HG03159 (cell line): ENCODE data around the gene TBL1X.

Experiments
- ATAC-seq: cut with Tn5 transposase; IDR thresholded peaks from one replicate; pipeline ENCODE4 v1.9.1; 2021; ENCODE audit warnings: mild to moderate bottlenecking, moderate library complexity; ENCODE audit not compliant: unreplicated experiment

Gene TBL1X

DNA sequence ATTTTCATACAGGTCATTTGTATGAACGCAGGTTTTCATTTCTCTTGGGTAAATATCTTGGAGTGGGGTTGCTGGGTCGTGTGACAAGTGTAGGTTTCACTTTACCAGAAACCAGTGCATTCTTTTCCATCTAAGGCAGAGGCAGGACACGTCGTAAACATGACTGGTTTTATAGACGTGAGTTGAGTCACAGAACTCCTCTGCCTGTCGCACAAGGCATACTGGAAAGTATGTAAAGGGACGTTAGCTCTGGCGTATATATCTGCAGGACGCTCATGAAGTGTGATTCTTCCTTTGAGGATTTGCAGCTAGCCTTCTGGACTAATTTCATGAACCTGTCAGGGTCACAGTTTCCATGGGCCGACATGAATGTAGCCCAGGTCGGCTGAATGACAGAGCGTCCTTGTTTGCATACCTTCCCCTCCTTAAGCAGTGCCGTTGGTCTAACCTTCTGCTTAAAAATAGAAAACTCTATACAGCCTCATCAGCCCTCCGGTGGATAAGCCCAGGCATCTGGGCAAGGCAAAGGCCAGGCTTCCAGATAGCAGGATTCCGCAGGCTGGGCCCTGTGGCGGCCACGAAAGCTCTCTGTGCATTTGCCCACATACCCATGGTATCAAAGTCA is 194.8 kb downstream of the TBL1X start:
- no peak for ATAC-seq

- no peak for ATAC-seq
Observed at GRCh38 chrX:9662148-9662547, 197.3 kb downstream of the TBL1X start.

DNA sequence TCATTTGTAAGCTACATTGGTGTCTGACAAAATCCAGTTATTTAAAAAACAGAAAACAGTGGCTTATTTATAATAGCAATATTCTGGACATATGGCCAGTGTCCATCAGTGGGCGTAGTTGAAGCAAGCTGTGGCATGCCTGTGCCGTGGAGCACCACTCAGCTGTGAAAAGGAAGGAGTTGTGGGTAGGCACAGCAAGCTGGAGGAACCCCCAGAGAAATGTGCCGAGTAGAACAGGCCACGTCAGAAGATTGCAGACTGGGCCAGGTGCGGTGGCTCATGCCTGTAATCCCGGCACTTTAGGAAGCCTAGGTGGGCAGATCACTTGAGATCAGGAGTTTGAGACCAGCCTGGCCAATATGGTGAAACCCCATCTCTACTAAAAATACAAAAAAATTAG is 198.4 kb downstream of the TBL1X start:
- ATAC-seq = no peak

DNA sequence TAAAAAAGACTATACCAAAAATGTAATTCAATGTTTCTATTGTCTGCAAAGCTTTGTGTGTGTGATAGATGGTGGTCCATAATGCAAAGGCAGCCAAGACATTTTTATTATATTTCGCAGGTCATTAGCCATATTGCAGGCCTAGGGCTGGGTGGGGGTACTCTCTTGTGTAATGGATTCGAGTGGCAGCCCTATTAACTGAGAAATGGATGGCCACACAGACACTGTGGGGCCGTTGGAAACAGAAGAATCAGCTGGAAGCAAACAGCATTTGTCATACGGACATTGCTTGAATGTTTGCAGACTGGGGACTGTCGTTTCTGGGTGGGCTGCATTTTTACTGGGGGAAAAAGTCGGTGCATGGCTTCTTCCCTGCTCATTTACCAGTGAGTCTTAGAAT is 199.4 kb downstream of the TBL1X start:
- no peak for ATAC-seq

- no peak for ATAC-seq
Observed at GRCh38 chrX:9665113-9665512, 200.3 kb downstream of the TBL1X start.

GRCh38 chrX:9668537-9668936 is 203.7 kb downstream of the TBL1X start:
- ATAC-seq = no peak

- no peak for ATAC-seq
Observed at GRCh38 chrX:9670136-9670814, 205.4 kb downstream of the TBL1X start.

GRCh38 chrX:9671998-9672397 is 207.1 kb downstream of the TBL1X start:
- ATAC-seq = peak; percentile 57

DNA sequence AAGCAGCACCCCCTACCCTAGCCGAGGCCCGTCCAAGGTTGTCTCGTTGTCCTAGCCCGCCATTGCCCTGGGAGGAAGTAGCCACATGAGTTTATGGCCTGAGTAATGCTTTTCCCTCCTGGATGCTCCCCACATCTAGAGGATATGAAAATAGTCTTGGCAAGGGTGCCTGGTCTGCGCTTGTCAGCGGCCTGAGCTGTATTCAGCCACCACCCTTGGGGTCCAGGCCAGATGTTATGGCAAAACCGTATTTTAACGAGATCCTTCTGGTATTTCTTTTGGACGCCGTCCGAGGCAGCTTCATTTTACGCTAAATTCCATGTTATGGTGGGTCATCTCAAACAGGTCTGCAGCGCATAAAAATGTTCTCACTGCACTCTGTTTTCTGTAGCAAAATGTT is 211.4 kb downstream of the TBL1X start:
- ATAC-seq = no peak

- no peak for ATAC-seq
Observed at GRCh38 chrX:9676738-9677097, 211.9 kb downstream of the TBL1X start.

- ATAC-seq = peak; percentile 97
Observed at GRCh38 chrX:9677098-9677739, 212.4 kb downstream of the TBL1X start.

- no peak for ATAC-seq
Observed at GRCh38 chrX:9678215-9678965, 213.5 kb downstream of the TBL1X start.

- ATAC-seq = no peak
Observed at GRCh38 chrX:9681011-9681410, 216.2 kb downstream of the TBL1X start.

DNA sequence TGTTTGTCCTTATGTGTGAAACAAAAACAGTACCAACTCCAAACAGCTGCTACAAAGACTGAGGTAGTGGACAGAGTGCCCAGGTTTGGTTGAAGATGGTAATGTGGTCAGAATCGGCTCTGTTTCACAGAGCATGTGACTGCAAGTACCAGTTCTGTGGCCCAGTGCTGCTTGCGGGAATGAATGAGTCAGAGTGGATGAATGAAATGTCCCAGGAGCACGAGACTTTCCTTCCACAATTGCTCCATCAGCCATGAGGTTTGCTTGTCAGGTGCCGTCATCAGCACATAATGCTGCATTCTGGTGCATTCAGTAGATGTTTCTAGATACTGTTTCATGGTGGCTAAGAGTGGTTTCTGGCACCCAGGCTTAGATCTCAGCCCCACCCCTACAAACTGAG is 216.6 kb downstream of the TBL1X start:
- ATAC-seq = no peak

DNA sequence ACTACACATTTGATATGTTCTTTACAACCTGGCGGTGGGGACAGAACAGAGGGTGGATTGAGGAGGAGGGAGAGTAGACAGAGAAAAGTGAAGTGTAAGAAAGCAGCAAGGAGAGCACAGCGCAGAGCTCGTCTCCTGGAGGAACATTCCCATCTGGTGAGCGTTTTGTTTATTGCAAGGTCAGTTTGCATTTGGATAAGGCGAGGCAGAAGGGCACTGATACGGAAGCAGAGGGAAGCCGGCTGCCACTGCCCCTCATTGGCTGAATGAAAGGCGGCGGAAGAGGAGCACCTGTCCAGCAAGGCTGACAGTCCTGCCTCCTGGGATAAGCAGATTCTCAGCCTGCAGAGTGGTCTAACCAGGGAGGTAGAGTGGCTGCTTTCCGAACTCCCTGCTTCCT is 217.6 kb downstream of the TBL1X start:
- no peak for ATAC-seq

- no peak for ATAC-seq
Observed at GRCh38 chrX:9682861-9683260, 218.0 kb downstream of the TBL1X start.

DNA sequence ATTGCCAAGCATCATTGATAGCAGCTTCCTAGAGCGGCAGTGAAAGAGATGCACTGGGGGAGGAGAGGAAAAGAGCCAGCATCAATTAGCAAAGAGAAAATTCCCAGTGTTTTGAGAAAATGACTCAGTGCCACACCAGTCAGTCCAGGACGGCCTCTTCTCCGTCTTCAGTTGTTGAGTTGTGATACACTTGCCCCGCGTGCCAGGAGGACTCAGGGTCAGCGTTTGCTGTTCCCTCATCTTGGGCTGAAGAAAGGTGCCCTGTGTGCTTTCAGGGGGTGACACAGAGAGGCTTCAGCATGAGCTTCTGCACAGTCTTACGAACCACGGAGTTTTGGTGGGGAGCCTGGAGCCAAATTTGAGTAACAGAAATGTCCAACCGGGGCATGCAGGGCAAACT is 218.5 kb downstream of the TBL1X start:
- ATAC-seq = no peak

GRCh38 chrX:9687899-9688298 is 223.0 kb downstream of the TBL1X start:
- no peak for ATAC-seq

- no peak for ATAC-seq
Observed at GRCh38 chrX:9688833-9689232, 224.0 kb downstream of the TBL1X start.

DNA sequence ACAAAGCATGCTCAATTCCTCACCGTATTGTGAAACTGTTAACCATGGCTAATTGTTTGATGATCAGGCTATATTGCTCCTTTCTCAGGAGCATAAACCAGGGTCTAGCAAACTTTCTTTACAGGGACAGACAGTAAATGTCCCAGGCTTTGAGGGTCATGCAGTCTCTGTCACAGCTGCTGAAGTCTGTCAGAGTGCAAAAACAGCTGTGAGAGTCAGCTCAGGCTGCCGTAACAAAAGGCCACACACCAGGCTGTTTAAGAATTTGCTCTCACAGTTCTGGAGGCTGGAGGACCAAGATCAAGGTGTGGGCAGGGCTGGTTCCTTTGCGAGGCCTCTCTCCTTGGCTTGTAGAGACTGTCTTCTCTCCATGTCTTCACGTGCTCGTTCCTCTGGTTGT is 225.2 kb downstream of the TBL1X start:
- no peak for ATAC-seq

GRCh38 chrX:9693307-9694001 is 228.6 kb downstream of the TBL1X start:
- no peak for ATAC-seq
